Immature natural killer cell (primary cell): ENCODE data around the gene RPLP2. TPM values are rescaled to one million over a fixed set of nuclear protein-coding genes. Genes with fewer than 3 reads are reported as not detected.

ENCODE experiments used
- DNase-seq, 3 donors: peaks; one replicate each; pipeline ENCODE4 v3.0.0; 2022; ENCODE audit warnings: mixed read lengths in 1 of 3
- H3K27ac Mint-ChIP-seq, 6 donors: one replicate each; pipeline ENCODE4 v1.8.0; 2020; ENCODE audit warnings: mixed read lengths in 6 of 6, mild to moderate bottlenecking in 5 of 6, inconsistent platforms in 4 of 6, moderate library complexity in 3 of 6
- H3K27me3 Mint-ChIP-seq, 3 donors: one replicate each; pipeline ENCODE4 v1.8.0; 2020 to 2021; ENCODE audit warnings: low read depth in 3 of 3, mild to moderate bottlenecking in 3 of 3, mixed read lengths in 3 of 3, moderate library complexity in 3 of 3, inconsistent platforms in 1 of 3
- H3K36me3 Mint-ChIP-seq, 3 donors: one replicate each; pipeline ENCODE4 v1.8.0; 2020; ENCODE audit warnings: mixed read lengths in 3 of 3, inconsistent platforms in 2 of 3, mild to moderate bottlenecking in 2 of 3
- H3K4me1 Mint-ChIP-seq, 2 donors: one replicate each; pipeline ENCODE4 v1.8.0; 2020; ENCODE audit warnings: inconsistent platforms in 2 of 2, mild to moderate bottlenecking in 2 of 2, mixed read lengths in 2 of 2, moderate library complexity in 1 of 2
- H3K4me3 Mint-ChIP-seq, 5 donors: one replicate each; pipeline ENCODE4 v1.8.0; 2020; ENCODE audit warnings: mild to moderate bottlenecking in 5 of 5, mixed read lengths in 5 of 5, inconsistent platforms in 3 of 5, moderate library complexity in 3 of 5
- H3K9me3 Mint-ChIP-seq, 6 donors: one replicate each; pipeline ENCODE4 v1.8.0; 2020; ENCODE audit warnings: mild to moderate bottlenecking in 6 of 6, mixed read lengths in 6 of 6, inconsistent platforms in 4 of 6, moderate library complexity in 3 of 6
- polyA plus RNA-seq, 3 donors: library from polyadenylated mRNA; unstranded; fragments of 300-500 nt; fragmentation: Illumina TruSeq; gene quantifications; one replicate each; pipeline ENCODE4 v1.2.3, GENCODE V29; 2021

Gene RPLP2
- polyA plus RNA-seq, 3 donors from 2014 or later: 640 to 2,076 (median 1,474) TPM

DNA sequence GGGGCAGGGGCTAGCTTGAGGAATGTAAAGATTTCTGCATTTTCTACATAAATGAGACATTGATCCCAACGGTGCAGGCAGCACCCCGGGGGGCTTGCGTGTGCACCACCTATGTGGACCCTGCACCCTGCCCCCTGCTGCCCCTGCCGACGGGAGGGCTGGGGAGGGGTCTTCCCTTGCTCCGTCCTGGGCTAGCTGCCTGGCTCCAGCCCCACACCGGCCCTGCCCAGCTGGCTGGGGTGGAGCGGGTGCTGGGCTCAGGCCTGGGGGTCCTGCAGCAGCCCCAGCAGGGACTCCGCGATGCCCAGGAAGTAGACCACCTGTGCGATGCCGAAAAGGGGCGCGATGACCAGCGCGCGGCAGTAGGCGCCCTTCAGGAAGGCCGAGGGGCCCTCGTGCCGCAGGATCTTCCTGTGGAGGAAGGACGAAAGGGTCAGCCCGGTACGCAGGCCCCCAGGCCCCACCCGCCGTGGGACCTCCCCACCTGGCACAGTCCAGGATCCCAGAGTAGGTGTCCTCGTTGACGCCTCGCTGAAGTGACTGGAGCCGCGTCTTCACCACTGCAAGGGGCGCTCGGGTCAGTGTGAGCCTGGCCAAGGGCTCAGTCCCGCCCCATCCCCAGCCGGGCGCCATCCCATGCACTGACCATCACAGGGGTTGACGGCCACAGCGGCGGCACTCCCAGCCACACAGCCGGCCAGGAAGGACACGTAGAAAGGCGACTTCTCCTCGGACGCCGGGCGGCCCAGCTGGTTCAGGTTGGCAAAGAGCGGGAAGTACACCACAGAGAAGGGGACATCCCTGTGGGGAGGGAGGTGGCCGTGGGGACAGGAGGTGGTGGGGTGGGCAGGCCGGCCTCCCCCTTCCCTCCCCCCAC, 17.9 kb upstream of the RPLP2 start:
- Mint-ChIP-seq H3K4me1 (peaks cover 10 to 12% of the 10 kb centered on the region in 2 donors), H3K27me3 (peaks cover 0 to 6% (median 2%) of the 10 kb centered on the region in 3 donors), H3K9me3 (no peaks in the 10 kb centered on the region), H3K4me3 (no peak overlapping the region), H3K27ac (no peak overlapping the region), H3K36me3 (peaks cover 0 to 3% (median 0%) of the 10 kb centered on the region in 3 donors)
- DNase-seq: no peak

DNA sequence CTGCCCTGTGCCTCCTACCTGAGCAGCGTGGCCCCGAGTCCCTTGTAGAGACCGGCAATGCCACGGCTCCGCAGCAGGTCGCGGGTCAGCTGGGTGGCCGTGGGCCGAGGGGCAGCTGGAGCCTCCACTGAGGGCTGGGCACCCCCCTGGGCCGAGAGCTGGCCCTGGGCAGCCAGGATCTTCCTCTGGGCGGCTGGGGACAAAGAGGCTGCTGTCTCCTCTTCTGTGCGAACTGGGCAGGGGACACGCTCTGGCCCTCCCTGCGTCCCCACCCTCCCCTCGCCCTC, 17.3 kb upstream of the RPLP2 start:
- Mint-ChIP-seq H3K36me3 (peaks cover 0 to 3% (median 0%) of the 10 kb centered on the region in 3 donors), H3K27me3 (peaks cover 2 to 10% (median 3%) of the 10 kb centered on the region in 3 donors), H3K4me3 (no peak overlapping the region), H3K4me1 (peaks cover 10 to 16% of the 10 kb centered on the region in 2 donors), H3K27ac (no peak overlapping the region), H3K9me3 (no peaks in the 10 kb centered on the region)
- DNase-seq: no peak

DNA sequence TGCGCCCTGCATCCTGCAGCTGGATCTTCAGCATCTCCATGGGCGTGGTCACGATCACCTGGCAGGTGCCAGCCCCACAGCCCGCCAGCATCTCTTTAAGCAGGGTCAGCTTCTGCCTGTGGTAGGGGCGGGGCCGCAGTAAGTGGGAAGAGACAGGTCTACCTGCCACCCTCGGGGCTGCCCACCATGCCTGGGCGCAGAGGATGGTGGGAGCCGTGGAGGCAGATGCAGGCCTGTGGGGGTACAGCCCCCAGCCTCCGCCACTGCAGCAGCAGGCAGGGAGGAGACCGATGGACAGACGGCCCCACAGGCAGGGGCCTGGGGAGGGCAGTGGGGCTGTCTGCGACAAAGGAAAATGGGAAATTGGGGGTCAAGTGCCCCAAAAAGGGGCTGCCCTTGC, 16.9 kb upstream of the RPLP2 start:
- Mint-ChIP-seq H3K36me3 (peaks cover 0 to 3% (median 0%) of the 10 kb centered on the region in 3 donors), H3K27me3 (peaks cover 2 to 8% (median 3%) of the 10 kb centered on the region in 3 donors), H3K27ac (no peak overlapping the region), H3K4me3 (no peak overlapping the region), H3K4me1 (peaks cover 10 to 16% of the 10 kb centered on the region in 2 donors), H3K9me3 (no peaks in the 10 kb centered on the region)
- DNase-seq: no peak

DNA sequence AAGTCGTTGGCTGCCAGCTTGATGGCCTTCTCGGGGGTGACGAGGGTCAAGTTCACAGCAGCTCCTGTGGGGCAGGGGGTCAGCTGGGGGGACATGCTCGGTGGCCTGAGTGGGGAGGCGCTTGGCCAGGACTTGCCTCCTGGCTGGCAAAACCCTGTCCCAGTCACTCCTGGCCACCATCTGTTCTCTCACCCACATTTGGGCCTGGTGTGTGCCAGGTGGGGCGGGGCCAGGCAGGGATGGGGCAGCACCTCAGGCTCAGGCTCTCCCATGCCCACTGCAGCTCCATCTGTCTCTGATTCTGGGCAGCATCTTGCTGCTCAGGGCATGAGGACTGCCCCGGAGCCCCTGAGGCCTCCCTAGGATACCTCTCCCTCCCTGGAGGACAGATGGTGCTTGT, 16.2 kb upstream of the RPLP2 start:
- no peaks in the 10 kb centered on the region for H3K9me3 Mint-ChIP-seq
- DNase-seq: no peak
- H3K4me1 Mint-ChIP-seq: peaks cover 10 to 16% of the 10 kb centered on the region in 2 donors
- H3K36me3 Mint-ChIP-seq: peaks cover 0 to 3% (median 0%) of the 10 kb centered on the region in 3 donors
- peak overlapping the region in 2 of 5 donors; percentile 14 to 27 for H3K4me3 Mint-ChIP-seq
- peaks cover 2 to 6% (median 3%) of the 10 kb centered on the region in 3 donors for H3K27me3 Mint-ChIP-seq
- peak overlapping the region in 1 of 6 donors; percentile 34 for H3K27ac Mint-ChIP-seq

DNA sequence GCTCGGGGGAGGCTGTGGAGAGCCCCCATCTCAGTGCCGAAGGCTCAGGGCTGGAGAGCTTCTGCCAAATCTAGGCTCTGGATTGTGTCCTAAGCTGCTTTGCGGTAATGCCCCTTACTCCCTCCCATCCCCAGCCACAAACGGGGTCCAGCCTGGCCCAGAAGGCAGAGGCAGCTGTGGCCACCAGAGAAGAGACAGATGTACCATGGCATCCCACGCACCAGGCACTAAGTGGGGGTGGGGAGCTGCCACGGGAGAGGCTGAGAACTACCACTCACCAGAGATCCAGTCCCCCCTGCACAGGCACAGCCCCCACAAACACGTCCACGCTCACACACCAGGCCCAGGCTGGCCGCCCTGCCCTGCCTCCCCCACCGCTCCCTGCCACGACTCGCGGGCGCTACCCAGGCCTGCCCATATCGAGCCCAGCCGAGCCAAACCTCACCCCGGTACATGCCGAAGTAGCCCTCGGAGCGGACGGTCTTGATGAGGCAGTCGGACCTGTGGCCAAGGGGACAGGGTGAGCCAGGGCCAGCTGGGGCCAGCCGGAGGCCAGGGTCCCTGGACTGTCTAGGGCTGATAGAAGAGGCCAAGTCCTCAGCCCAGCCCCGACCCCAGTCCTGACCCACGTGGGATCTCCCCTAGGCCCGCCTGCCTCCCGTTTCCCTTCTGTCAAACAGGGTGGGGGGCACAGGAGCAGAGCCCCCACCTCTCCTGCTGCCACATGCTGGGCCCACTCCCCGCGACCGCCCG, 15.6 kb upstream of the RPLP2 start:
- Mint-ChIP-seq H3K36me3 (peaks cover 0 to 3% (median 0%) of the 10 kb centered on the region in 3 donors), H3K27ac (peak overlapping the region in 1 of 6 donors; percentile 34), H3K27me3 (peaks cover 0 to 6% (median 3%) of the 10 kb centered on the region in 3 donors), H3K4me3 (peak overlapping the region in 2 of 5 donors; percentile 18 to 38), H3K4me1 (peaks cover 10 to 16% of the 10 kb centered on the region in 2 donors), H3K9me3 (no peaks in the 10 kb centered on the region)
- no peak for DNase-seq

DNA sequence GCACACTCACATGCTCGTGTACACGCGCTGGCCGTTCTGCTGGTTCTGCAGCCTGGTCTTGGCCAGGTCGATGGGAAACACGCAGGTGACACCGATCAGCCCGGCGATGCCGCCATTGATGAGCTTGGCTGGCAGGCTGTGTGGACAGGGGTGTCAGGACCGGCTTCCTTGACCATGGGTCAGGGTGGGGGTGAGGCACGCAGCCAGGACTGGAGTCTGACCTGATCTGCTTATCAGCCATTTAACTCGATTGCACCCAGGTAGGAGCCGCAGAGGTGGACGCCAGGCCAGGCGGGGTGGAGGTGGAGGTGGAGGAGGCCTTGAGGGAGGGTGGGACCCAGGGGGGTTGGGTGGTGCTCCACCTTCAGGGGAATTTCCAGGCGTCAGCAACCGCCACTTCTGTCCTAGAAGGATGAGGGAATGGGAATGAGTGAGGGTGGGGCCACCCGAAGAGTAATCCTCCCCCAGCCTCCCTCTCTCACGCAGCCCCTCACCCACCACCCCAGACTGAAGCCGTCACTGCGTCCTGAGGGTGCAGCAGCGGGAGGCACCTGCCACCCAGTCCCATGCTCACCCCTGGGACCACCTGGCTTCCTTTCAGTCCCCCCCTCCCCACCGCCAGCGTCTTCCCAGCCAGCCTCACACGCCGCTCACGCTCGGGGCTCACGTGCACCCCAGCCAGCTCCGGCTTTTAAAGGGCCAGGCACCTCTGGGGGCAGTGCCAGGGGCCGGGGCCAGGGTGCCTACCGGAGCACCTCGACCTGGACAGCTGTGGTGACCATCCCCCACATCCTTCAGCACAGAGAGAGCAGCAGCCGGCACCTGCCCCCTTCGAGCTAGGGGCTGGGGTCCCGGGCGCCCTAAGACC, 14.8 kb upstream of the RPLP2 start:
- peaks cover 0 to 6% (median 3%) of the 10 kb centered on the region in 3 donors for H3K27me3 Mint-ChIP-seq
- H3K9me3 Mint-ChIP-seq: no peaks in the 10 kb centered on the region
- peak overlapping the region; percentile 25 to 92 (median 48) for H3K4me3 Mint-ChIP-seq
- peaks cover 0 to 3% (median 0%) of the 10 kb centered on the region in 3 donors for H3K36me3 Mint-ChIP-seq
- H3K4me1 Mint-ChIP-seq: peaks cover 10 to 15% of the 10 kb centered on the region in 2 donors
- peak overlapping the region in 3 of 6 donors; percentile 36 to 95 (median 51) for H3K27ac Mint-ChIP-seq
- DNase-seq: no peak

DNA sequence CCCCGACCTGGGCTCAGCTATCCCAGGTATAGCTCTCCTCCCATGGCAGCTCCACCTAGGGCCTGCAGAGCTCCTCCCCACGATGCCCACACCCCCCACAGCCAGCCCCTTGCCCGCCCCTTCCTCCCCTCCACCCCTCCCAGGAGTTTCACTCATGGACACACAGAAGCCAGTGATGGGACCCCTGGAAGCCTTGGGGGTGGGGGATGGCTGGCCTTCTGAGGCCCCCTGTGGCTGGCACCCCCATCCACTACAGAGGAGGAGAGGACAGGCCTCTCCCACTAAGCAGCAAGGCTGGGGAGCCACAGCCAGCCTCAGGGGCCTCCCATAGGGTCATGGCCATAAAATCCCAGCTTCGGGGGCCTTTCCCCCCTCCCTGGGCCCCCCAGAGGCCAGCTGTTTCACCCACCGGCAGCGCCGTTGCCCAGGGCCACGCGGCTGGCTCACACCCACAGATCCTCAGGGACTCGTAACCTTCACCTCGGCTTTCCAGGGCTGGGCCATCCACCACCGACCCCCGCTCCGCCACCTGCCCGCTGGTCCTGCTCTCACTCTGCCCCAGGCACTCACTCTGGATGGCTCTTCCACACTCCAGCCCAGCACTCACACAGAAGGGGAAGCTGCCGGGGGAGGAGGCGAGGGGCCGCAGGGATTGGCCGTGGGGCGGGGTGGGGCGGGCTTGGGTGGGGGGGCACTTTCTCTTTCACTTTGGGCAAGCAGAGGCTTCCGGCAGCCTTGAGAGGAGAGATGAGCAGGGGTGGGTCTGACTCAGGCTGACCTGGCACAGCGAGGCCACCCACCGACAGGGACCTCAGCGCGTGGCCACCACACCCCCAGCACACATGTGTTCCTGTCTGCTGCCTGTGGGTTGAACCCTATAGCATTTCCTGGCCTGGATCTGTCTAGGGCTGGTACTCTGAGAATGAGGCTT, 13.9 kb upstream of the RPLP2 start:
- Mint-ChIP-seq H3K27me3 (peaks cover 0 to 5% (median 3%) of the 10 kb centered on the region in 3 donors), H3K27ac (peak overlapping the region; percentile 92 to 97 (median 94)), H3K36me3 (peaks cover 0 to 3% (median 0%) of the 10 kb centered on the region in 3 donors), H3K4me1 (peaks cover 10 to 15% of the 10 kb centered on the region in 2 donors), H3K4me3 (peak overlapping the region; percentile 90 to 95 (median 92)), H3K9me3 (no peaks in the 10 kb centered on the region)
- DNase-seq: peak; percentile 73 to 78 (median 77)

DNA sequence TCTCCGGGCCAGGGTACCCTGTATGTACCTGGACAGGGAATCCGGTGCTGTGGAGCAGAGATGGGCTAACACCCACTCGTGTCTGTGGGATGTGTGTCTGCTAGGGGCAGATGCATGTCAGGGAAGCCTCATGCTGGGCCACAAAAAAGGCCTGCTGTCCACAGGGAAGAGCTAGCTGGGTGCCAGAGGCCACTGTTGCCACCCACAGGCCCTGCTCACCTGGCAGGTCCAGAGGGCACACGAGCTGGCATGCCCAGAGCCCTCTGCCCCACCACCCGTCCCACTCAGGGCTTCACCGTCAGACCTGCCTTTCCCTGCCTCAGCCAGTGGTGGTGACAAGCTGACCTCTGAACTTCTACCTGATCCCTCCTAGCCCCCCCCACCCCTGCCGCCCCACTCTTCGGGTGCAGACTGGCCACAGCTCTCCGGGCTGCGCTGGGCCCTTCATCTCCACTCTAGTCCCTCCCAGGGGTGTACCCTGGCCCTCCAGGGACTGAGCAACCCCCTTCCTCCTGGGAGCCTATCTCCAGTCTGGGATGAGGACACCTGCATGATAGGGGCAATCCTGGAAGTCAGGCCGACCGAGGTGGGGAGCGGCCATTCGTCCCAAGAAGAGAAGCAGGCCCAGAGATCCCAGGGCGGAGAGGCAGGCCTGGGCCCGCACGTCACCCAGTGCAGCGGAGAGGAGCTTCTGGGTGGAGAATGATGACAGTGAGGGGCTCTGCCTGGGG, 13.0 kb upstream of the RPLP2 start:
- H3K4me3 Mint-ChIP-seq: peak overlapping the region; percentile 90 to 95 (median 92)
- peak overlapping the region; percentile 92 to 97 (median 94) for H3K27ac Mint-ChIP-seq
- peaks cover 10 to 15% of the 10 kb centered on the region in 2 donors for H3K4me1 Mint-ChIP-seq
- H3K36me3 Mint-ChIP-seq: no peaks in the 10 kb centered on the region
- H3K27me3 Mint-ChIP-seq: peaks cover 0 to 5% (median 3%) of the 10 kb centered on the region in 3 donors
- H3K9me3 Mint-ChIP-seq: no peaks in the 10 kb centered on the region
- DNase-seq: no peak

DNA sequence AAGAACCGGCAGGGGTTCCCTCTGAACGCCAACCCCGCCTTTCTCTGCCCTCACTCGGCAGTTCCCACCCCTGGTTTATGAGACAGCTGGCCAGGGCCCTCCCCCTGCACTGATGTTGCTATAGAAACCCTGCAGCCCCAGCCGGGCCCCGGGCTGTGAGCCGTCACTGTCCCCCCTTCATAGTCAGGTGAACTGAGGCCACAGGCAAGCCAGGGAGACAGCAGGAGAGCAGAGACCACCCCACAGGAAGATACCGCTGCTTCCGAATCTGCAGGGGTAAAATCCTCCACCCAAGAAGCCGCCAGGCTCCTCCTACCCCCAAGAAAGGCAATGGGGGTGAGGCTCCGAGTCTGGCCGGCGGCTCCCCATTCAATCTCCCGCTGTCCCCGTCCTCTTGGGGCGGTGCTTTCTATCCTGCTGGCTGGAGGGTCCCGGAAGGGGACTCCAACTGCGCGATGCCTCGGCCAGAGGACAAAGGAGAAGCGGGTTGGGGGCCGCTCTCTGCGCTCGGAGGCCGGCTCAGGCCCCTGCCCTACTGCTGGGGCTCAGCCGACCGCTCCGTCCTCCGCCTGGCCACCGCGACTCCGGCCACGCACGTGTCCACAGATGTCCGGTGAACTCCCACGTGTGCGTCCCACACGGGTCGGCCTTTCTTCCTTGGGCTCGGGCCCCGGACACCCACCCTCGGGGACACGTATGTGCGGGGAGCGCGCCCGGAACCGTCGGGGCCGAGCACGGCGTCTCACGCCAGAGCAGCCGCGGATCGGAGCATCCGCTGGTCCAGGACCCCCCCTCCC, 12.3 kb upstream of the RPLP2 start:
- H3K27ac Mint-ChIP-seq: peak overlapping the region; percentile 92 to 97 (median 94)
- no peaks in the 10 kb centered on the region for H3K9me3 Mint-ChIP-seq
- H3K27me3 Mint-ChIP-seq: peaks cover 0 to 5% (median 3%) of the 10 kb centered on the region in 3 donors

DNA sequence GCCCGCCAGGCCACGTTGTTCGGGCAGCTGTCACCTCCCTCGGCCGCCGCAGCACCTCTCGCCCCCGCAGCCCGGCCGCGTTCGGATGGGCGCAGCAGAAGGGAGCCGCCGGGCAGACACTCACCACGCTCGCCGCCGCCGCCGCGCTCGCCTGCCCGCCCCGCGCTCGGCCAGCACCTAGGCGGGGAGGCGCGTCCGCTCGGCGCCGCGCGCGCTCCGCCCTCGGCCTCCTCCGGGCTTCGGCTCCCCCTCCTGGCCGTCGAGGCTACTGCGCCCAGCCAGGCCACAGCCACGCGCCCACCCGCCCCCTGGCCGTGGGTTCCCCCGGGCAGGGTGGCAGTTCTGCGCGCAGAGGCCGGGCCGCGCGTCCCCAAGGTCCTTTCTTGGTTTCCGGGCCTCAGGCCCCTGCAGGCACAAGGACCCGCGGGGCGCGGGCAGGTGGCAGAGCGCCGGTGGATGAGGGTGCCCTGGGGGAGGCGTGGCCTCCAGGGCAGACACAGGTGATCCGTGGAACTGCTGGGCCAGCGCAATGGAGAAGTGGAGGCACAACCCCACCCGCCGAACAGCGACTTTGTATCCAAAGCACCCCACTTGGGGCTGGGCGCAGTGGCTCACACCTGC, 11.6 kb upstream of the RPLP2 start, which contains the start of gene SLC25A22:
SLC25A22 (minus strand) TSS at position 189 of the 621 bp plus-strand sequence. CDS start 3,275 bp downstream, outside the sequence.
- peak within 1 kb of the TSS; percentile 92 to 97 (median 94) for H3K27ac Mint-ChIP-seq
- H3K4me1 Mint-ChIP-seq: peaks cover 10 to 15% of the 10 kb centered on the region in 2 donors
- H3K27me3 Mint-ChIP-seq: peaks cover 0 to 5% (median 5%) of the 10 kb centered on the region in 3 donors
- H3K9me3 Mint-ChIP-seq: no peaks in the 10 kb centered on the region
- H3K36me3 Mint-ChIP-seq: no peaks in the 10 kb centered on the region
- peak within 1 kb of the TSS; percentile 90 to 95 (median 92) for H3K4me3 Mint-ChIP-seq
- DNase-seq: peak; percentile 87 to 89 (median 88)

More for the DNA sequence above, 12.3 kb upstream of the RPLP2 start:
- Mint-ChIP-seq H3K36me3 (no peaks in the 10 kb centered on the region), H3K4me1 (peaks cover 10 to 15% of the 10 kb centered on the region in 2 donors), H3K4me3 (peak overlapping the region; percentile 90 to 95 (median 92))
- peak; percentile 79 to 82 (median 82) for DNase-seq
